Endothelial cell of umbilical vein (primary cell): ENCODE measurements around the gene PHLDB2. TPM values are rescaled to one million over a fixed set of nuclear protein-coding genes. Genes with fewer than 3 reads are reported as not detected.

Experiments
- BruUV-seq: library from RNA; stranded (reverse); fragments of 400-500 nt; replicated peaks from 2 replicates; lab custom pipeline; 2021; lab: Mats Ljungman, UMichigan
- CTCF ChIA-PET: fragments of 300-600, 350-600 bp; sonication (Branson Sonifier 250); formaldehyde crosslinking; loops from one replicate; lab custom pipeline; 2021; ENCODE audit warnings: antibody characterized with exemption, inconsistent platforms; lab: Charles Lee
- POLR2A ChIA-PET: fragments of 300-600, 350-600 bp; sonication (Branson Sonifier 250); formaldehyde crosslinking; loops from one replicate; lab custom pipeline; 2021; ENCODE audit warnings: antibody characterized with exemption, inconsistent platforms; lab: Charles Lee
- DNase-seq: peaks from one replicate; pipeline ENCODE4 v3.0.0-alpha.2; 2011; ENCODE audit warnings: low read depth, low spot score
- FAIRE-seq: peaks from 2 replicates; lab custom pipeline; 2011; peaks lifted over from hg19 to GRCh38; lab: Jason Lieb, UNC
- H2AFZ ChIP-seq: 2 replicates; pipeline ENCODE4 v1.6.0; 2012; ENCODE audit warnings: low read depth, low read length, control low read depth, inconsistent platforms
- H3K27ac ChIP-seq: 2 replicates; pipeline ENCODE4 v1.5.1; 2011; ENCODE audit warnings: low read depth, mild to moderate bottlenecking, control low read depth, low read length, moderate library complexity; ENCODE audit not compliant: insufficient read depth
- H3K27me3 ChIP-seq, 2 experiments: 2 replicates each; pipeline versions ENCODE4 v1.6.0 to v1.6.1; 2011; ENCODE audit warnings: low read length in 2 of 2, mixed read lengths in 1 of 2; ENCODE audit not compliant: control insufficient read depth in 2 of 2, insufficient read depth in 2 of 2
- H3K36me3 ChIP-seq, 2 experiments: 2 replicates in 1 of 2; 3 replicates in 1 of 2; pipeline ENCODE4 v1.5.1; 2011; ENCODE audit warnings: low read length in 2 of 2, mild to moderate bottlenecking in 1 of 2, moderate library complexity in 1 of 2; ENCODE audit not compliant: control insufficient read depth in 2 of 2, insufficient read depth in 2 of 2; ENCODE audit errors: extremely low read depth in 1 of 2
- H3K4me1 ChIP-seq: 3 replicates; pipeline ENCODE4 v1.5.1; 2011; ENCODE audit warnings: mild to moderate bottlenecking, low read length; ENCODE audit not compliant: control insufficient read depth, insufficient read depth; ENCODE audit errors: extremely low read depth
- H3K4me2 ChIP-seq: 2 replicates; pipeline ENCODE4 v1.6.1; 2011; ENCODE audit warnings: low read length, control low read depth, mixed read lengths; ENCODE audit not compliant: insufficient read depth
- H3K4me3 ChIP-seq, 3 experiments: fragments of 200-600 bp in 1 of 3; sonication (generic), shearing (Covaris generic) in 1 of 3; replicated peaks in 1 of 3; 2 replicates each; pipeline ENCODE4 v1.5.1; 2011 to 2016; ENCODE audit warnings: control low read depth in 3 of 3, low read length in 3 of 3, mild to moderate bottlenecking in 2 of 3, inconsistent platforms in 1 of 3, low read depth in 1 of 3, moderate library complexity in 1 of 3; ENCODE audit not compliant: insufficient read depth in 1 of 3
- H3K79me2 ChIP-seq: 2 replicates; pipeline ENCODE4 v1.6.0; 2012; ENCODE audit warnings: low read length, inconsistent platforms; ENCODE audit not compliant: control insufficient read depth, insufficient read depth
- H3K9ac ChIP-seq: replicated peaks from 2 replicates; pipeline ENCODE3; 2011; ENCODE audit warnings: low read length, control low read depth; ENCODE audit not compliant: insufficient read depth; ENCODE audit errors: extremely low read depth
- H3K9me1 ChIP-seq: replicated peaks from 3 replicates; pipeline ENCODE4 v1.6.0; 2011; ENCODE audit warnings: mild to moderate bottlenecking, low read length; ENCODE audit not compliant: control insufficient read depth, insufficient read depth; ENCODE audit errors: extremely low read depth
- H3K9me3 ChIP-seq: replicated peaks from 2 replicates; pipeline ENCODE4 v1.5.1; 2012; ENCODE audit warnings: low read length, inconsistent platforms; ENCODE audit not compliant: control insufficient read depth, insufficient read depth
- H4K20me1 ChIP-seq: replicated peaks from 2 replicates; pipeline ENCODE3; 2011; ENCODE audit warnings: mild to moderate bottlenecking, low read length; ENCODE audit not compliant: control insufficient read depth, insufficient read depth; ENCODE audit errors: extremely low read depth
- EZH2 ChIP-seq: IDR thresholded peaks from 2 replicates; pipeline ENCODE4 v1.6.1; 2012; ENCODE audit warnings: borderline replicate concordance, low read depth, mild to moderate bottlenecking, moderate library complexity, low read length, inconsistent platforms; ENCODE audit not compliant: severe bottlenecking
- FOS ChIP-seq: IDR thresholded peaks from 2 replicates; pipeline ENCODE4 v1.6.1; 2011; ENCODE audit warnings: mild to moderate bottlenecking, low read length, moderate library complexity, borderline replicate concordance; ENCODE audit not compliant: insufficient read depth
- GATA2 ChIP-seq: IDR thresholded peaks from 2 replicates; pipeline ENCODE4 v1.7.0; 2011; ENCODE audit warnings: low read depth, mild to moderate bottlenecking, moderate library complexity, mixed read lengths, low read length; ENCODE audit not compliant: insufficient read length, insufficient read depth
- JUN ChIP-seq: IDR thresholded peaks from 2 replicates; pipeline ENCODE4 v1.6.1; 2011; ENCODE audit warnings: borderline replicate concordance, low read depth; ENCODE audit not compliant: insufficient read length, insufficient read depth
- MYC ChIP-seq: IDR thresholded peaks from one replicate; pipeline ENCODE4 v1.6.1; 2011; ENCODE audit warnings: mild to moderate bottlenecking, low read depth, low read length
- POLR2A ChIP-seq: IDR thresholded peaks from 2 replicates; pipeline ENCODE4 v1.6.1; 2012; ENCODE audit warnings: low read depth, mild to moderate bottlenecking, control low read depth, low read length
- dilution Hi-C: fragments of 300-500 bp; cut with MboI; formaldehyde crosslinking; loops from one replicate; pipeline ENCODE4 v1.15.0; 2019; ENCODE audit warnings: low sequenced_read_pairs; ENCODE audit not compliant: extremely low pct_ligation_motif_present
- intact Hi-C: fragments of 100-400 bp; cut with micrococcal nuclease; formaldehyde crosslinking; loops from one replicate; pipeline ENCODE4 v1.10.0; 2022
- polyA plus RNA-seq, 4 experiments: library from polyadenylated mRNA; depleted of rRNA in 3 of 4; stranded (reverse) in 3 of 4; unstranded in 1 of 4; fragments of >200 nt; gene quantifications; 2 replicates each; pipeline versions ENCODE4 v1.2.1 to v1.2.3, GENCODE V29; 2011 to 2012; ENCODE audit warnings: missing spikeins in 1 of 4
- total RNA-seq: library from RNA; stranded (reverse); gene quantifications from 2 replicates; pipeline ENCODE4 v1.2.3, GENCODE V29; 2021
- TF ChIP-seq, protein P1 (sequence below), 2 donors: IDR thresholded peaks; 1 replicate in 1 of 2; 2 replicates in 1 of 2; pipeline ENCODE4 v1.5.1; 2011; ENCODE audit warnings: low read length in 2 of 2, mild to moderate bottlenecking in 2 of 2, moderate library complexity in 2 of 2, control low read depth in 1 of 2, inconsistent platforms in 1 of 2, low read depth in 1 of 2; ENCODE audit not compliant: insufficient read depth in 1 of 2; ENCODE audit errors: extremely low read depth in 1 of 2

Gene PHLDB2
- total and polyA plus RNA-seq, 2 donors (not counting 3 experiments of a cell fraction or from before 2014, with no cell fraction given): 22.4 to 104 TPM

DNA sequence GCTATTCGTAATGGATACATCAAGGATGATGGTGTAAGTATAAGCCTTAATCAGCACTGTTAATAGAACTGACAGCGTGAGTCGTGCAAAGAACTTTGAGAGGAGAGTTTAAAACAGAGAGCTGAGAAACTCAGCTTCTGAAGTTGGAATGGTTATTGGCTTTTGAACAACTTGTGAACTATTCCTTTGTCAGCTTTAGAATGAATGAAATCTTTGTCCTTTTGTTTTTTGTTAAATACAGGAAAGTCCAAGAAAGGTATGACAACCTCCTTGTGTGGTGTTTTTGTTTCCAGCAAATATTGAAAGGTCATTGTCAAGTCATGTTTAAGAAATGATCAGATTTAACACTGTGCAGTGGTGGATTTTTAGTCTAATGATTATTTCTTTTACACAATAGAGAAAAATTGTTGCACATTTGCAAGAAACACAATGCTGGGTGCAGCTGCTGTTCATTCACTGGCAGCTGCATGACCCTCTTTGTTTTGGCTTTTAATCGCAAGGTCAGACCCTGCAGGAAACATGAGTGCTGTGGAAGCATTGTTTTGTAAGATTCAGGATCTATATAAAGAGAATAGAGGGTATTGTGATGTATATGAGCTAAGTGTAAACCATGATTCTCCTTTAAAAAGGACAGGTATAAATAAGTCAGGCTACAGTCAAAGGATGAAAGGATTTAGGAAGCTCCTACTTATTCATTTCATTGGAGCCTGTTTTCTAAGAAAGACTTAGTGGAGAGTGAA, 98.1 kb downstream of the PHLDB2 start:
- H3K27ac ChIP-seq: peak overlapping the region; percentile 57
- peaks cover 6 to 12% of the 10 kb centered on the region in 2 experiments for H3K36me3 ChIP-seq
- DNase-seq: peak; percentile 91
- TF ChIP-seq GATA2 (peak; percentile 10), MYC (no peak)
- H3K79me2 ChIP-seq: no peaks in the 10 kb centered on the region
- H2AFZ ChIP-seq: no peak overlapping the region
- BruUV-seq: no TSS peak
- no peaks in the 10 kb centered on the region for H3K27me3 ChIP-seq
- H3K9me3 ChIP-seq: no peaks in the 10 kb centered on the region
- H3K9ac ChIP-seq: peak overlapping the region; percentile 45
- peak overlapping the region; percentile 35 for H3K4me2 ChIP-seq
- H3K9me1 ChIP-seq: no peaks in the 10 kb centered on the region
- CTCF ChIA-PET: interaction anchor here (0.7 to 4.4 kb wide), 15 partner anchors 10 to 288 kb away, joined by 3 to 26 read pairs (median 4); no protein-coding TSS in a partner anchor
- dilution Hi-C loops (no loop called here), intact Hi-C loops (loop anchor here (1.0 kb wide), 5 partner anchors 10 to 40 kb away; no protein-coding TSS in a partner anchor)
- H4K20me1 ChIP-seq: no peaks in the 10 kb centered on the region
- POLR2A ChIA-PET: interaction anchor here (0.9 to 1.8 kb wide), 6 partner anchors 10 to 41 kb away, joined by 4 to 8 read pairs (median 5); partner anchors contain the start of gene ABHD10
- H3K4me3 ChIP-seq: no peak overlapping the region
- H3K4me1 ChIP-seq: peaks cover 28% of the 10 kb centered on the region
- FAIRE-seq: peak; percentile 78

DNA sequence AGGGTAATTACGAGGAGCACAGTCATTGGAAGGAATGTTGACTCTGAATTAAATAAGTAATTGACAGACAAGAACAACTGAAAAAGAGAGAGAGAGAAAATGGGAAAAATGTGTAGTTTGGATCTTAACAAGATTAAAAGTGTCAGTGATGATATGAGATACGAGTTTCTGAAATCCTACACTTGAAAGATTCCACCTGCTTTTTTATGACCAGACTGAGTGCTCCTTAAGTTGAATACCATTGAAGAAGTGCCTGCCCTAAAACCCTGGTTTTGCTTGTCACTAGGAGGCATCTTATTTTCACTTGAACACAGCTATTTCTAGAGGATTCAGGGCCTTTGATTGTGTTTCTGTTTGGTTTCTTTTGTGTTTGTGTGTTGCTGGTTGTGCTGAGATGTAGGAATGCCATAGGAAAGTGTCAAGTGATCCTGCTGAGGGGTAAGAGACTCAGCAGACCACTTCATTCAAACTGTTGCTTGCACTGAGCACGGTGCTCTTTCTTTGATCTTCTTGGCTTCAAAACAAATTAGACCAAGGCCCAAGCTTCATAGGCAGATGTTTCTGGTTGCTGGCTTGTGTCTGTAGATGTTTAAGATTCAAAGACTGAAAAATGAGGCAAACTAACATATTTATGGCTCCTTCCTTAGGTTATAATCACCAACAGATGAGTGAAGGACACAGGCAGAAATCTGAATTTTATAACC, 102.5 kb downstream of the PHLDB2 start:
- H3K27me3 ChIP-seq: no peaks in the 10 kb centered on the region
- no peaks in the 10 kb centered on the region for H4K20me1 ChIP-seq
- no peaks in the 10 kb centered on the region for H3K9me1 ChIP-seq
- H3K4me2 ChIP-seq: no peak overlapping the region
- no peak overlapping the region for H3K4me3 ChIP-seq
- POLR2A ChIA-PET: no interaction called here
- H3K36me3 ChIP-seq: peaks cover 2 to 8% of the 10 kb centered on the region in 2 experiments
- H3K27ac ChIP-seq: no peak overlapping the region
- no TSS peak for BruUV-seq
- DNase-seq (no peak), FAIRE-seq (no peak)
- dilution Hi-C loops (no loop called here), intact Hi-C loops (no loop called here)
- no peak overlapping the region for H3K9ac ChIP-seq
- H3K79me2 ChIP-seq: no peaks in the 10 kb centered on the region
- no peaks in the 10 kb centered on the region for H3K9me3 ChIP-seq
- no peak overlapping the region for H2AFZ ChIP-seq
- TF ChIP-seq EZH2 (no peak), FOS (no peak), JUN (no peak), POLR2A (no peak)
- TF ChIP-seq, protein P1, sequence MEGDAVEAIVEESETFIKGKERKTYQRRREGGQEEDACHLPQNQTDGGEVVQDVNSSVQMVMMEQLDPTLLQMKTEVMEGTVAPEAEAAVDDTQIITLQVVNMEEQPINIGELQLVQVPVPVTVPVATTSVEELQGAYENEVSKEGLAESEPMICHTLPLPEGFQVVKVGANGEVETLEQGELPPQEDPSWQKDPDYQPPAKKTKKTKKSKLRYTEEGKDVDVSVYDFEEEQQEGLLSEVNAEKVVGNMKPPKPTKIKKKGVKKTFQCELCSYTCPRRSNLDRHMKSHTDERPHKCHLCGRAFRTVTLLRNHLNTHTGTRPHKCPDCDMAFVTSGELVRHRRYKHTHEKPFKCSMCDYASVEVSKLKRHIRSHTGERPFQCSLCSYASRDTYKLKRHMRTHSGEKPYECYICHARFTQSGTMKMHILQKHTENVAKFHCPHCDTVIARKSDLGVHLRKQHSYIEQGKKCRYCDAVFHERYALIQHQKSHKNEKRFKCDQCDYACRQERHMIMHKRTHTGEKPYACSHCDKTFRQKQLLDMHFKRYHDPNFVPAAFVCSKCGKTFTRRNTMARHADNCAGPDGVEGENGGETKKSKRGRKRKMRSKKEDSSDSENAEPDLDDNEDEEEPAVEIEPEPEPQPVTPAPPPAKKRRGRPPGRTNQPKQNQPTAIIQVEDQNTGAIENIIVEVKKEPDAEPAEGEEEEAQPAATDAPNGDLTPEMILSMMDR (IDR thresholded peaks at IDR 0.05; ENCODE audit: extremely low read depth in 1 of 2, insufficient read depth in 1 of 2, low read depth in 1 of 2, low read length in 2 of 2): no peak
- CTCF ChIA-PET: interaction anchor here (1.1 to 3.5 kb wide), 8 partner anchors 9 to 293 kb away, joined by 3 to 10 read pairs (median 6); no protein-coding TSS in a partner anchor
- peaks cover 34% of the 10 kb centered on the region for H3K4me1 ChIP-seq
